Osteocyte (in vitro differentiated cells): ENCODE results near the gene AK1. TPM values are rescaled to one million over a fixed set of nuclear protein-coding genes. Genes with fewer than 3 reads are reported as not detected.
A peak's percentile ranks its signal among the peaks of the same experiment; 100 is the strongest.

Experiments used
- DNase-seq: peaks from one replicate; pipeline ENCODE4 v3.0.0; 2021; ENCODE audit warnings: mixed read lengths; ENCODE audit not compliant: unreplicated experiment; ENCODE audit errors: extremely low spot score
- H3K27ac Mint-ChIP-seq: one replicate; pipeline ENCODE4 v1.8.0; 2021; ENCODE audit warnings: mild to moderate bottlenecking, mixed read lengths; ENCODE audit not compliant: unreplicated experiment
- H3K27me3 Mint-ChIP-seq: one replicate; pipeline ENCODE4 v1.8.0; 2021; ENCODE audit warnings: mixed read lengths; ENCODE audit not compliant: unreplicated experiment
- H3K36me3 Mint-ChIP-seq: one replicate; pipeline ENCODE4 v1.8.0; 2021; ENCODE audit warnings: mixed read lengths; ENCODE audit not compliant: unreplicated experiment
- H3K4me1 Mint-ChIP-seq: one replicate; pipeline ENCODE4 v1.8.0; 2021; ENCODE audit warnings: mixed read lengths; ENCODE audit not compliant: unreplicated experiment
- H3K4me3 Mint-ChIP-seq: one replicate; pipeline ENCODE4 v1.8.0; 2021; ENCODE audit warnings: mild to moderate bottlenecking, moderate library complexity, mixed read lengths; ENCODE audit not compliant: unreplicated experiment
- H3K9me3 Mint-ChIP-seq: one replicate; pipeline ENCODE4 v1.8.0; 2021; ENCODE audit warnings: mixed read lengths; ENCODE audit not compliant: unreplicated experiment
- CTCF ChIP-seq: fragments of 200-600 bp; sonication (generic); IDR thresholded peaks from 2 replicates; pipeline ENCODE4 v1.5.0; 2021; ENCODE audit warnings: antibody characterized with exemption, mild to moderate bottlenecking, moderate library complexity
- total RNA-seq: library from RNA; stranded (reverse); gene quantifications from 2 replicates; pipeline ENCODE4 v1.2.1, GENCODE V29; 2021

Gene AK1
- total RNA-seq, 1 donor from 2014 or later: 57.6 TPM

GRCh38 chr9:127919253-127919815 is 41.9 kb upstream of the AK1 start:
- H3K4me3 Mint-ChIP-seq: peak overlapping the region; percentile 35
- DNase-seq: peak; percentile 92
- TF ChIP-seq CTCF: no peak
- H3K27me3 Mint-ChIP-seq: no peaks in the 10 kb centered on the region
- H3K27ac Mint-ChIP-seq: peak overlapping the region; percentile 94
- no peaks in the 10 kb centered on the region for H3K36me3 Mint-ChIP-seq
- H3K4me1 Mint-ChIP-seq: peaks cover 60% of the 10 kb centered on the region
- H3K9me3 Mint-ChIP-seq: no peaks in the 10 kb centered on the region

- no peak for DNase-seq
- Mint-ChIP-seq H3K9me3 (no peaks in the 10 kb centered on the region), H3K36me3 (no peaks in the 10 kb centered on the region), H3K27ac (peak overlapping the region; percentile 94), H3K27me3 (no peaks in the 10 kb centered on the region), H3K4me1 (peaks cover 55% of the 10 kb centered on the region), H3K4me3 (no peak overlapping the region)
- no peak for TF ChIP-seq CTCF
These were observed 41.0 kb upstream of the AK1 start for GRCh38 chr9:127918183-127919107.

- peaks cover 54% of the 10 kb centered on the region for H3K4me1 Mint-ChIP-seq
- DNase-seq: no peak
- no peak overlapping the region for H3K4me3 Mint-ChIP-seq
- peak overlapping the region; percentile 94 for H3K27ac Mint-ChIP-seq
- TF ChIP-seq CTCF: no peak
- H3K9me3 Mint-ChIP-seq: no peaks in the 10 kb centered on the region
- no peaks in the 10 kb centered on the region for H3K27me3 Mint-ChIP-seq
- H3K36me3 Mint-ChIP-seq: peaks cover 2% of the 10 kb centered on the region
These were observed 40.1 kb upstream of the AK1 start for GRCh38 chr9:127917603-127918002.

- H3K4me3 Mint-ChIP-seq: peak within 1 kb of the TSS; percentile 75
- H3K9me3 Mint-ChIP-seq: no peaks in the 10 kb centered on the region
- TF ChIP-seq CTCF: no peak
- H3K27me3 Mint-ChIP-seq: no peaks in the 10 kb centered on the region
- H3K27ac Mint-ChIP-seq: peak within 1 kb of the TSS; percentile 94
- H3K36me3 Mint-ChIP-seq: peaks cover 2% of the 10 kb centered on the region
- H3K4me1 Mint-ChIP-seq: peaks cover 54% of the 10 kb centered on the region
- peak; percentile 96 for DNase-seq
These were observed 39.5 kb upstream of the AK1 start, which contains the start of gene ST6GALNAC4 for GRCh38 chr9:127916720-127917581. TSS of gene ST6GALNAC4 (minus strand) at chr9:127917041. CDS start at chr9:127916419, 622 bp downstream.
